Ramos (cell line): ENCODE results near the gene ZNF396.

Source experiments
- in situ Hi-C: fragments of 300-500 bp; cut with MboI; formaldehyde crosslinking; loops from one replicate; pipeline ENCODE4 v1.14.3; 2022; ENCODE audit warnings: low sequenced_read_pairs; ENCODE audit not compliant: unreplicated experiment

ZNF396 gene

DNA sequence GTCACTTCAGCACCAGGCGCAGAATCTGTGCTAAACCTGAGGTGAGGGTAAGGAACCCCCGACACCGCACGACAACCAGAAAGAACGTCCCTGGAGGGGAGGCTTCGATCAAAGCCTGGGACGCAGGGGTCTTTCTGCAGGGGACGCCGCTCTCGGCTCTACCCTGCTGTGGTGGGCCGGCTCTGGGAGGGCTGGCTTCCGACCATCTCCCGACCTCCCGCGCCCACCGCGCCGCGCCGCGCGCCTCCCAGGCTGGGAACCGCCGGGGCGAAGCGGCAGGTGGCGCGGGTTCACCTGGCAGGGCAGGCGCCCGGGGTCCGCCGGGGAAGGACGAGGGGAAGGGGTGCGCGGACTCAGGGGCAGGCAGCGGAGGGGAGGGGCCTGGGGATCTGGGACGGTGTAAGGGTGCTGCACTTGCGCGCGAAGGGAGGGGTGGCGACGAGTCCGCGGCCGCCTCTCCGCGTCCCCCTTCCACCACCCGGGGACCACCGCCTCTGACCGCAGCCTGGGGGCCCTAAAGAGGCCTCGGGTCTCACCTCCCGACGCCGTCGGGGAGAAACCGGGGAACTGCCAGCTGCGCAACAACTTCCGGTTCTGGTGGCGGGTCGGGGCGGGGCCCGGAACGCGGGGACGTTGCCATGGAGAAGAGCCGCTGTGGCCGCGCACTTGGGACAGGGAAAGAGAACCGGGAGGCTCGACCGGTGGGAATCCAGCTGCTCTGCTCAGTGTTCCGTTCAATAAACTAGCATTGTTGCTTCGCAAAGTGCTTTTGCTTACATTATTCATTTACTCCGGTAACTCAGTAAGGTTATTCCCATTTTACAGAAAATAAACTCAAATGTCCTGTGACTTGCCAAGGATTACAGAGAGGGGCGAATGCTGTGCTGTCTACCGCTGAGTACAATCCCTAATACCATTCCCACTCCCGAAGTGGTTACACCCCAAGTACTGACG is at the start of gene ZNF396:
Gene ZNF396, minus strand, starts transcription at position 596 of the 954 bp plus-strand sequence. CDS start 3,045 bp downstream, outside the sequence.
- in situ Hi-C loops: loop anchor here (25.0 kb wide), 1 partner anchor 585 kb away; the partner anchor contains the start of gene RMP24

DNA sequence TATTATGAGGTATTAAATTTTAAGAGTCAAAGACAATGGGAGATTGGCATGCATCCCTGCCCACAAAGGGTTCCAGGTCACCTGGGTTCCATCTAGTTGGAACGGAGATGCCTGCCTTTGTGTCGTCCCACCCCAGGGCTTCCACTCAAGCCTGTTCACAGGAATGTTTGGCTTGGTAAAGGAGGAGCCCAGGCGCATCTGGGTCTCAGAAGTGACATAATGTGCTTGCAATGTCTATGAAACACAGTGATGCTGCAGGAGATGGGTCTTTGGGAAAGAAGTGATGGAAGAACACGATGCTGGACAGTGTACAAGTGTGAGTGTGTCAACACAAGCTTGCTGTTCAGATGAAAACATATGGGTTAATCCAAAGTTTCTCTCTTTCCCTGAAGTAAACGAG is 49.6 kb upstream of the ZNF396 start:
- in situ Hi-C loops: no loop called here

DNA sequence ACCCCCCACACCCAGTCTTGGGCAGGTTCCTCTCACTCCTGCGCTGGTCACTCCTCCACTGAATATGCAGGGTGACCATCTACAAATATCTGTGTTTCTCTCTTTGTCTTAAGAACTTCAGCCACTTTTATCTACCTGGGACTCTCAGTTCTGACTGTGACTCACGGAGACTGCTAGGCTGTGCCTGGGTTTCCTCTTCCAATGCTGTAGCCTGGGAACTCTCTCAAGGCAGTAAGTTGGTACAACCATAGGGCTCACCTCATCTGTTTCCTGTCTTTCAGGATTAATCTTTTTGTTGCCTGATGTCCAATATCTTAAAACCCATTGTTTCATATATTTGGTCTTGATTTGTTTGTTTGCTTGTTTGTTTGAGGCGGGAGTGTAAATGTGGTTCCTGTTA is 47.2 kb upstream of the ZNF396 start:
- in situ Hi-C loops: no loop called here

DNA sequence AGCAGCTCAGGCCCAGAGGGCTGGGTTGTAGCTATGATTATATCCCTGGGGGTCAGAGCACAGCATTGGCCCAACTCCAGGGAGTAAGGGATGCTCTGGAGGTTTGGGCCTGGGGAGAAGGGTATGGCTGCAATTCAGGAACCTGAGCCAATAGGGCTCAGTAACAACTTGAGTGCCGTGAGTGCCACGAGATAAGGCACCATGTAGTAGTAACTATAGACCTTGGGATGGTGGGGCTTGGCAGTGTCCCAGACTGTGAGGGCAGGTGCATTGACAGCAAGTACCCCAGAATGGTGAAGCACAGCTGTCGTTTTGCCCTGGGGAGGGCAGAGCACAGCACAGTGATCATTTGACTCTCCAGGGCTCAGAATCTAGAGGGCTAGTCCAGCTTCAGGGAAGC is 45.1 kb upstream of the ZNF396 start:
- in situ Hi-C loops: no loop called here

DNA sequence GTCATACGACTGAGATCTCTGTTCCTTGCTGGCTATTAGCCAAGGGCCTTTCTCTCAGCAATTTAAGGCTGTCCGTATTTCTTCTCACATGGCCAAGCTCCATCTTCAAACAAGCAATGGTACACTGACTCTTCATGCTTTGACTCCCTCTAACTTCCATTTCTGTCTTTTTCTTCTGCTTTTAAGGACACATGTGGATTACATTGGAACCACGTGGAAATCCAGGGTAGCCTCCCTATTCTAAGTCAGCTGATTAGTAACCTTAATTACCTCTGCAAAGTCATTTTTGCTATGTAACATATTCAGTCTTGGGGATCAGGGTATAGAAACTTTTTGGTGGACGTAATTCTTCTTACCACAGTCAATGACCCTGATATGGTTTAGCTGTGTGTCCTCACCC is 41.5 kb upstream of the ZNF396 start:
- in situ Hi-C loops: no loop called here

DNA sequence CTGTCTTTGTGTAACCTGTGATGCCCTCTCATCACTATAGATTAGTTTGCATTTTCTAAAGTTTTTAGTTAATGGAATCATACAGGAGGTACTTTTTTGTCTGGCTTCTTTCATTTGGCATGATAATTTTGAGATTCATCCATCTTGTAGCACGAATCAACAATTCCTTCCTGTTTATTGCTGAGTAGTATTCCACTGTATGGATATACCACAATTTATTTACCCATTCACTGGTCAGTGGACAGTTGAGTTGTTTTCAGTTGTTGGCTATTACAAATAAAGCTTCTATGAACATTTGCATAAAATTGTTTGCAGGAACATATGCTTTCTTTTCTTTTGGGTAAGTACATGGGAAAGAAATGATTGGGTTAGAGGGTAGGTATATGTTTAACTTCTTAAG is 40.1 kb upstream of the ZNF396 start:
- in situ Hi-C loops: no loop called here

DNA sequence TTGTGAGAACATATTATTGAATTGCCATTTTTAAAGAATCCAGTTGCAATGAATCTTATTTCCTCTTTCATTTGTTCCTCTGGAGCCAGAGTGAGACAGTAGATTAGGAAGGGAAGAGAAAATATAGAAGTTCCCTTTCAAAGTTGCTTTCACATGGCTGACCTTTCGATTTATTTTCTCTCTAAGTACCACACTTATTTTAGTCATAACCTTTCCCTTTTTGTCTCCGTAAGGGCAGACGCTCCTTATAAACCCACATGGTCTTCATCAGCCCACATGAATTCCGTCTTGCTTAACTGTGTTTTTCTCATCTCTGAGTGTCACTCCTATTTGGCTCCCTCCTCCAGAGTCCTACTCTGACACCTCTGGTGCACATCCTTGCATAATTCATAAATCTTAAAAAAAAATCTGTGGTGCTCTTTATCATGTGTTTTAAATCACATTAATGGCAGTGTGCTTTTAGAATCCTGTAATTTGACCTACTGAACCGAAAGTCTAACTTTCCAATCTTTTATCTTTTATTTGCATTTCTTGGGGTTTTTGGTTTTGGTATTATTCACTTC is 38.5 kb upstream of the ZNF396 start:
- in situ Hi-C loops: no loop called here

DNA sequence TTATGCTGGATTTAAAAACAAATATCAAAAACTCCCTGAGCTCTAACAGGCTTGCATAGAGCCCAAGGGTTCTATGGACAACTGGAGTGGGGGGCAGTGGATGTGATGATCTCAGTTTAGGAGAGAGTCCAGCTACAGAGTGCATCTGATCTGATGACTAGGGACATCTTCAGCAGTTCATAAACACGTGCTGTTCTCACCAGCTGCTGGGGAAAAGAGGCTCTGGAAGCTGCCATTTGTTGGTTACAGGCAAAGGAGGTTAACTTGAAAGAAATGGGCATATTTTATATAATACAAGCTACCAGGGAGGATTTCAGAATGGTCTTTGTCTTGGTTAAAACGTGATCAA is 36.0 kb upstream of the ZNF396 start:
- in situ Hi-C loops: no loop called here

DNA sequence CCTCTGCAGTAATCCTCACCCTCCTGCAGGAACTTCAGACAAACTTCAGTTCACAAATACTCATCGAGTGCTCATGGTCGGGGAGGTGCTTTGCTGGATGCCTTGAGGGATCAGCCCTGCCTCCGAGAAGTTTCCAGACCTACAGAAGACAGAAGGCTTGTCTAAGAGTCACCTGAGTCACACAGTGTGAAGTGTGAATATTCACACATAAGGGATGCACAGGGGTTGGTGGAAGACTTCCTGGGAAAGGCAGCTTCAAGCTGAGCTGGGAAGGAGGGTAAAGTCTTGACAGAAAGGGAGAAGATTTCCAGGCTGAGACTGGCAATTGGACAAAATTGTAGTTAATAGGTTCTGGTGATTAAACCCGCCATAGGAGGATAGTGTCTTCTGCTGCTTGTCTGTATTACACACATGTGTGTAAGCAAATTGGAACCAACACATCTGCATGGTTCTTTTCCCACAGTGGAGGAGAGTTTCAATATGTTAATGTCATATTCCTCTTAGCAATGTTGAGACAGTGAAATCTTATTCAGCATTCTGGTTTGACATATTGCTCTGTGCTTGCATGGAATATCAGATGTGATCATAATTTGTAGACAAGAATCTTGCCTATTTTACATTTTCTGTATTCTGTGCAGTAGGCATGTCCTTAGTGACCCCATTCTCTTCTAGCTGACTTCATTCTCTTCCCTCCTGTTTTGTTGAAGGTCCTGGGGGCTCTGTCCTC is 34.7 kb upstream of the ZNF396 start:
- in situ Hi-C loops: no loop called here

DNA sequence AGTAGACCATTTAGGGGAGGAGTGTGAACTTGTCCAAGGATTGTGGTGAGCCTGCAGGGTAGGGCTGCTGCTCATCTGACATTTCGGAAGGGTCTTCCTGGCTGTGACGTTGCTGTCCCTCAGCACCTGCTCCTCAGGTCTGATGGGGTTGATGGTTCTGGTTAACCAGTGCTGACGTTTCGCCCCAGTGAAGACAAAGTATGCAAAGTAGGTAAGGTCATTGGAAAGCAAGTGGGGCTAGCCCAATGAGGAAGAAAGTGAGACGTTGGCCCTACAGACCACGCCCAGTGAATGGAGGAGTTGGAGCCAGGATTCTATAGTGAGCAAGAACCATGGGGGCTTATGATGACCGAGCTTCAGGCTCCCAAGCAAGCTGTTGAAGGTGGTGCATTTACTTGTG is 33.4 kb upstream of the ZNF396 start:
- in situ Hi-C loops: no loop called here

DNA sequence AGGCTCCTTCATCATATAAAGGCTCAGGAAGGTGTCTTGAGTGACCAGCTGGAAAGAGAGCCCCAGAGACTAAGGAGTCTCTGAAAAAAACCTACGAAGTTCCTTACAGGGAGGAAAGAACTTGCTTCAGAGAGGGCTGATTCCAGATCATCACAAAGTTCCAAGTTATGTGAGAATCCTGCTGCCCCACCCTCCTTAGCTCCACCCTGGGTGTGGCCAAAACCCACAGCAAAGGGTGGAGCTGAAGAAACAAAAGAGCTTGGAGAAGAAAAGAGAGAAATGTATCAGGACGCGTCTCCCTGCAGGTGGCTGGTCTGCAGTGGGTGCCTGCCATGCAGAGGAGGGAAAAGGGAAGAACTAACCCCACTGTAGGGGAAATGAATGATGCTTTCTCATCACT is 32.8 kb upstream of the ZNF396 start:
- in situ Hi-C loops: no loop called here

DNA sequence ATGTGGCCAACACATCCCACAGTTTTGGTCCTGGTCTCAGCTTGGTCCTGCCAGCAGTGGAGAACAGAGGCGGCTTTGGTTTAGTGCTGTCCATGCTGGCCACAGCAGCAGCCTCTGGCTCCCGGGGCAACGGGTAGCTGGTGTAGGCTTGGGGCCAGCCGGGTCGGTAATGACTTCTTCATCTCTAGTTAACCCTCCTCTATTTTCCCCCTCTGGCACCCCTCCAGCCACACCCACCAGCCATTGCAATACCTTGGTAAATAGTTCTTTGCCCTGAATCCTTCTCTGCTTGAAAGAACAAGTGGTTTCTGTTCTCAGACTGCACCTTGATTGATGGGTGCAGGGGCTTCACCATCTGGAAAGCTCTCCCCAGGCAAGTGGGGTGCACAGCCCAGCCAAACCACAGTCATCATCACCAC is 31.7 kb upstream of the ZNF396 start:
- in situ Hi-C loops: no loop called here

DNA sequence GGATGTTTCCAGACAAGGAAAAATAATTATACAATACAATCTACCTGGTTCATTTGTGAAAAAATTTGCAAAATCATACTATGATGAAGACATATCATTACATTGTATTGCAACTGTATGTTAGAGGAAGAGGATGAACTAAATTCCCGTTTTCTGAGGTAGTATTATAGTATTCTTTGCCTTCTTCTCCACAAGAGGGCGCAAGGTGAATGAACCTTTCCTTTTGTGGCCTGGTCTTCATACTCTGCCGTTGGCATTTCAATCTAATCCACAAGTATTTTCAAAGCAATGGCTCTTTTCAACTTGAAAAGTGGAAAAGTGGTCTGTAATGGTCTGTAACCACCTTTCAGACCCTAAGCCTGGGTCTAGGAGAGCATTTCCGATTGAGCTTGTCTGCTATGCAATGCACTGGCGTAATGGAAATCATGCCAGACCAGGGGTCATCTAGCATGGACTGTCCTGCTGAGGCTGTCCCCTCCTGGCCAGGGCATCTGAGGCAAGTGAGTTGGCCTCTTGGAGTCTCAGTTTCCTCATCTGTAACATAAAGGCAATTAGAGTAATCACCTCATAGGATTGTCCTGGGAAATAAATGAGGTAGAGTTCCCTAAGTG is 30.8 kb upstream of the ZNF396 start:
- in situ Hi-C loops: no loop called here

DNA sequence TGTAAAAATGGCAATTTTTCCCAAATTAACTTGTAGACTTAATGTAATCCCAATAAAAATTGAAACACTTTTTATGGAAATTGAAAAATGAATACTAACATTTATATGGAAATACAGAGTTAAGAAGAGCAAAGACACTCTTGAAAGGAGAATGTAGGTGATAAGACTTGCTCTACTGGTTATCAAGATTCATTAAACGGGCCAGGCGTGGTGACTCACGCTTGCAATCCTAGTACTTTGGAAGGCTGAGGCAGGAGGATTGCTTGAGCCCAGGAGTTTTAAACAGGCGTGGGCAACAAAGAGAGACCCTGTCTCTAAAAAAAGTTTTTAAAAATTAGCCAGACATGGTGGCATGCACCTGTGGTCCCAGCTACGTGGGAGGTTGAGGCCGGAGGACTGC is 29.5 kb upstream of the ZNF396 start:
- in situ Hi-C loops: no loop called here

DNA sequence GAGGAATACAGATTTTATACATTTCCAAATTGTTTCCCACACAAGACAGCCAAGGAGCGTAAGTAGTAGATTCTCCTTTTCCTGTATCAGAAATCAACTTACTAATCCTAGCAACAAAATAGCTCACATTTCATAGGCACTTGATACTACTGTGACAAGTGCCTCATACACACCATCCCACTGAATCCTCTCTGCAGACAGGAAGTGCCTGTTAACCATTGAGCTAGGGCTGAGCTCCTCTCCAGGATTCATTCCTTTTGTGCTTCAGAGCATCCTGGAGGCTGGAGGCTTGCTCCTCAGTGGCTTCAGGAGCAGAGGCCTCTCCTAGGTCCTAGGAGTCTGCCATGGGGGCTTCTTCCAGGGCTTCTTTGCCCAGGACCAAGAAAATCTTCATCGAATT is 20.8 kb upstream of the ZNF396 start:
- in situ Hi-C loops: loop anchor here (25.0 kb wide), 1 partner anchor 564 kb away; the partner anchor contains the start of gene RMP24

DNA sequence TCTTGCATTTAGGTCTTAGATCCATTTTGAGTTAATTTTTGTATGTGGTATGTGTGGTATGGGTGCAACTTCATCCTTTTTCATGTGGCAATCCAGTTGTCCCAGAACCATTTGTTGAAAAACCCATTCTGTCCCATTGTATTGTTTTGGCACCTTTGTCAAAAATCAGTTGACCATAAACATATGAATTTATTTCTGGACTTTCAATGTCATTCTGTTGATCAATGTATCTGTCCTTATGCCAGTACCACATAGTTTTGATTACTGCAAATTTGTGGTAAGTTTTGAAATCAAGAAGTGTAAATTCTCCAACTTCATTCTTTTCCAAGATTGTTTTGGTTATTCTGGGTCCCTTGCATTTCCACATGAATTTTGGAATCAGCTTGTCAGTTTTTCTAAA is 16.6 kb upstream of the ZNF396 start:
- in situ Hi-C loops: loop anchor here (25.0 kb wide), 1 partner anchor 569 kb away; the partner anchor contains the start of gene RMP24

DNA sequence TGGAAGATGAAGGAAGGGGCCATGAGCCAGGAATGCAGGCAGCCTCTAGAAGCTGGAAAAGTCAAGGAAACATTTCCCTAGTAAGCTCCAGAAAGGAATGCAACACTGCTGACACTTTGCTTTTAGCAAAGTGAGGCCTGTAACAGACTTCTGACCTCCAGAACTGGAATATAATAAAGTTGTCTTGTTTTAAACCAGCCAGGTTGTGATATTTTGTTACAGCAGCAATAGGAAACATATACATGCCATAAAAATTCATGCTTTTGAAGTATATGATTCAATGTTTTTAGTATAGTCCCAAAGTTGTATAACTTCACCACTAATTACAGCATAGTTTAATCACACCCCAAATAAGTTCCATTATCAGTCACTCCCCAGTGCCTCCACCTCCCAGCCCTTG is 15.2 kb upstream of the ZNF396 start:
- in situ Hi-C loops: loop anchor here (25.0 kb wide), 1 partner anchor 570 kb away; the partner anchor contains the start of gene RMP24

DNA sequence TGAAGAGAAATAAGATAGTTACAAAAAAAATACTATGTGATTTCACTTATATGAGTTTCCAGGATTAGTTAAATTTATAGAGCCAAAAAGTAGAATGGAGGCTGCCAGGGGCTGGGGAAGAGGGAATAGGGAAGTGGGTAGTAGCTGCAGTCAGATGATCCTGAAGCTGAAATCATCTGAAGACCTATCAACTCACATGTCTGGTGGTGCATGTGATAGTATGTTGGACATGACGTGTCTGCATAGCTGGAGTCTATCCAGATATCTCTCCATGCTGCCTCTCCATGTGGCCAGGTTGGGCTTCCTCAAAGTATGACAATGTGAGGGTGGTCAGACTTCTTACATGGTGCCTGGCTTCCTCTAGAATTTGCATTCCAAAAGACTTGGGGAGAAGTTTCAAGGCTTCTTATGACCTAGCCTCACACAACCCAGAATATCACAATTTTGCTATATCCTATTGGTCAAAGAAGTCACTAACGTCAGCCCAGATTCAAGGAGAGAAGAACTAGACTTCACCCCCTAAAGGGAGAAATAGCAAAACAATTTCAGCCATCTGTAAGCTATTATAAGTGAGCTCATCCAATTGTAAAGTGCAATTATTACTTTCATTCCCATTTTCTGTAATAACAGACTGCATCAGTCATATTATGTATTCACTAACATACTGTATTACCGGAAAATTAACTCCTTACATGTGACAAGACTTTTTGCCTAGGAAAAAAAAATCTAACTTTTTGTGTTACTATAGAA is 14.0 kb upstream of the ZNF396 start:
- in situ Hi-C loops: loop anchor here (25.0 kb wide), 1 partner anchor 571 kb away; the partner anchor contains the start of gene RMP24

DNA sequence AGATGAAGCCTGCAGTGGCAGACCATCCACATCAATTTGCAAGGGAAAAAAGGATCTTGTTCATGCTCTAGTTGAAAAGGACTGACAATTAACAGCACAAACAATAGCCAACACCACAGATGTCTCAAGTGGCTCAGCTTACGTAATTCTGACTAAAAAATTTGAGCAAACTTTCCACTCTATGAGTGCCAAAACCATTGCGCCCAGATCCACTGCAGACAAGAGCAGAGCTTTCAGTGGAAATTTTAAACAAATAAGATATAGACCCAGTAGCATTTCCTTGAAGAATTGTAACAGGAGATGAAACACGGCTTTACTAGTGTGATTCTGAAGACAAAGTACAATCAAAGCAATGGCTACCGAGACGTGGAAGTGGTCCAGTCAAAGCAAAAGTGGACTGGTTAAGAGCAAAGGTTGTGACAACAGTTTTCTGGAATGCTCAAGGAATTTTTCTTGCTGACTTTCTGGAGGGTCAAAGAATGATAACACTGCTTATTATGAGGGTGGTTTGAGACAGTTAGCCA is 12.0 kb upstream of the ZNF396 start:
- in situ Hi-C loops: loop anchor here (10.0 to 25.0 kb wide), 2 partner anchors 573 to 896 kb away; partner anchors contain the start of gene RMP24
